ENCODE measurements around the gene ANKH. TPM values are rescaled to one million over a fixed set of nuclear protein-coding genes. Genes with fewer than 3 reads are reported as not detected.

The ANKH gene
- total RNA-seq, 1 experiment from 2014 or later = 53.2 TPM

DNA sequence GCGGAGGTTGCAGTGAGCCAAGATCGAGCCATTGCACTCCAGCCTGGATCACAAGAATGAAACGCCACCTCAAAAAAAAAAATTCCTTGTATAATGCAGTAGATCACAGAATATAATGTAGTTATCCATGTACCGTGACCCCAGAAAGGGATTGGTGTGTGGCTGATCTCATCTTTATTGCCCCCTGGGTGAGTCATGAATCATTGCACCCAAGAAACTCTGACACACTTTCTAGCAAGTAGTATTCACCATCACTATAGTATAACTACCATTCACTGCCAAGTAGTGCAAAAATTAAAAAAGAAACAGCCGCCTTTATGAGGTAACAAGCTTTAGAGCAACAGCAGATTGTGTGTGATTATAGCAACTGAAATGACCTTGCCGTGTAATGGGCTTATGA is 23.7 kb upstream of the ANKH start:
- intact Hi-C loops (cut with micrococcal nuclease; ENCODE audit: unreplicated experiment) = no loop called here
- CTCF ChIA-PET = no interaction called here
- no peak for DNase-seq
- no peak overlapping the region for H3K27ac Mint-ChIP-seq (ENCODE audit: unreplicated experiment)
- H3K36me3 Mint-ChIP-seq (ENCODE audit: insufficient read depth, unreplicated experiment) = no peaks in the 10 kb centered on the region
- BruUV-seq (replicated peaks) = no TSS peak
- no peaks in the 10 kb centered on the region for H3K27me3 Mint-ChIP-seq (ENCODE audit: unreplicated experiment)
- TF ChIP-seq, protein P1, sequence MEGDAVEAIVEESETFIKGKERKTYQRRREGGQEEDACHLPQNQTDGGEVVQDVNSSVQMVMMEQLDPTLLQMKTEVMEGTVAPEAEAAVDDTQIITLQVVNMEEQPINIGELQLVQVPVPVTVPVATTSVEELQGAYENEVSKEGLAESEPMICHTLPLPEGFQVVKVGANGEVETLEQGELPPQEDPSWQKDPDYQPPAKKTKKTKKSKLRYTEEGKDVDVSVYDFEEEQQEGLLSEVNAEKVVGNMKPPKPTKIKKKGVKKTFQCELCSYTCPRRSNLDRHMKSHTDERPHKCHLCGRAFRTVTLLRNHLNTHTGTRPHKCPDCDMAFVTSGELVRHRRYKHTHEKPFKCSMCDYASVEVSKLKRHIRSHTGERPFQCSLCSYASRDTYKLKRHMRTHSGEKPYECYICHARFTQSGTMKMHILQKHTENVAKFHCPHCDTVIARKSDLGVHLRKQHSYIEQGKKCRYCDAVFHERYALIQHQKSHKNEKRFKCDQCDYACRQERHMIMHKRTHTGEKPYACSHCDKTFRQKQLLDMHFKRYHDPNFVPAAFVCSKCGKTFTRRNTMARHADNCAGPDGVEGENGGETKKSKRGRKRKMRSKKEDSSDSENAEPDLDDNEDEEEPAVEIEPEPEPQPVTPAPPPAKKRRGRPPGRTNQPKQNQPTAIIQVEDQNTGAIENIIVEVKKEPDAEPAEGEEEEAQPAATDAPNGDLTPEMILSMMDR (IDR thresholded peaks at IDR 0.05; ENCODE audit: unreplicated experiment) = no peak
- no peak overlapping the region for H3K4me3 Mint-ChIP-seq (ENCODE audit: low read depth, unreplicated experiment)
- no peaks in the 10 kb centered on the region for H3K4me1 Mint-ChIP-seq (ENCODE audit: low read depth, unreplicated experiment)
- no peaks in the 10 kb centered on the region for H3K9me3 Mint-ChIP-seq (ENCODE audit: low read depth, unreplicated experiment)

DNA sequence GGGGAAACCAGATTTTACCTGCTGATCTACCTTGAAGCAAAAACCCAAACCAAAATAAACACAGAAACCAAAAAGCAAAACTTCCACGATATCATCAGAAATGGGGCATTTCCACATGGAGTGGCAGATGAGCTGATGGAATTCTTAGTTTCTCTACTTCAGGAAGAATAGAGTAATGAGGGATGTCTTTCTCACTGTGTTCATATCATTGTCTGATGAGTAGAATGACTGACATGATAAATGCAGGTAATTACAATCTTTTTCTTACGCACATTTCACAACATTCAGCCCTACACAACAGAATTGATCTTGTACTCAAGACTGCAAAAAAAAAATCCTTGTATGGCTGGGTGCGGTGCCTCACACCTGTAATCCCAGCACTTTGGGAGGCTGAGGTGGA is 23.2 kb upstream of the ANKH start:
- CTCF ChIA-PET = no interaction called here
- H3K9me3 Mint-ChIP-seq (ENCODE audit: low read depth, unreplicated experiment) = no peaks in the 10 kb centered on the region
- DNase-seq = no peak
- H3K36me3 Mint-ChIP-seq (ENCODE audit: insufficient read depth, unreplicated experiment) = no peaks in the 10 kb centered on the region
- H3K4me3 Mint-ChIP-seq (ENCODE audit: low read depth, unreplicated experiment) = no peak overlapping the region
- no peaks in the 10 kb centered on the region for H3K27me3 Mint-ChIP-seq (ENCODE audit: unreplicated experiment)
- TF ChIP-seq, protein P1 (IDR thresholded peaks at IDR 0.05; ENCODE audit: unreplicated experiment) = no peak
- H3K4me1 Mint-ChIP-seq (ENCODE audit: low read depth, unreplicated experiment) = no peaks in the 10 kb centered on the region
- no TSS peak for BruUV-seq (replicated peaks)
- no peak overlapping the region for H3K27ac Mint-ChIP-seq (ENCODE audit: unreplicated experiment)
- intact Hi-C loops (cut with micrococcal nuclease; ENCODE audit: unreplicated experiment) = no loop called here

DNA sequence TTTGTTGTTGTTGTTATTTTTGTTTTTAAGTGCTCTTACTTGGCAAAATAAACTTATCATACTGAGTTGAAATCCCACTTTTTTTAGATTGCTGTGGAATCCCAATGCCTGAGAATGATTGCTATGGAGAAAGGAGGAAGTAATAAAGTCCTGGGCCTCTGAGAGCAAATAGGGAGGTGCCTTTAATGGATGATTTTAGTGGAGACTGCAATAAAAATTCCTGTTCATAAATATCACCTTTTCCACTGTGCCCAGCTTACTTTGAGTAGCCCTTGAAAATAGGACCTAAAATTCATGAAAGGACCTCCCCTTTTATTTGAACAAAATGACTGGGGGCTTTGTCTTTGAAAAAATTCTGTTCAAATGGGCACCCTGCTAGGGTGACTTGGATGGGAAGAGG is 21.8 kb upstream of the ANKH start:
- Mint-ChIP-seq H3K4me3 (ENCODE audit: low read depth, unreplicated experiment) (no peak overlapping the region), H3K27ac (ENCODE audit: unreplicated experiment) (no peak overlapping the region), H3K4me1 (ENCODE audit: low read depth, unreplicated experiment) (no peaks in the 10 kb centered on the region), H3K9me3 (ENCODE audit: low read depth, unreplicated experiment) (no peaks in the 10 kb centered on the region), H3K27me3 (ENCODE audit: unreplicated experiment) (no peaks in the 10 kb centered on the region), H3K36me3 (ENCODE audit: insufficient read depth, unreplicated experiment) (no peaks in the 10 kb centered on the region)
- intact Hi-C loops (cut with micrococcal nuclease; ENCODE audit: unreplicated experiment) = no loop called here
- CTCF ChIA-PET = no interaction called here
- no TSS peak for BruUV-seq (replicated peaks)
- TF ChIP-seq, protein P1 (IDR thresholded peaks at IDR 0.05; ENCODE audit: unreplicated experiment) = no peak
- DNase-seq = no peak

DNA sequence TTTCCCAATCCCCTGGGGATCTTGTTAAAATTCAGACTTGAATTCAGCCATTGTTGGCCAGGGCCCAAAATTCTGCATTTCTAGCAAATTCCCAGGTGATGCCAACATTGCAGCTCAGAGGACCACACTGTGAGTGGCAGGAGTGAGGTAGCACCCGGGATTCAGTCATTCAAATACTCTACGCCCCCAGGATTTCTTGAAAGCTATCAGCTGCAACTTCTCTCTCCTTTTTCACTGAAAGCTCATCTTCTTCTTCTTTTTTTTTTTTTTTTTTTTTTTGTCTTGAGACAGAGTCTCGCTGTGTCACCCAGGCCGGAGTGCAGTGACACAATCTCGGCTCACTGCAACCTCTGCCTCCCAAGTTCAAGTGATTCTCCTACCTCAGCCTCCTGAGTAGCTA is 19.3 kb upstream of the ANKH start:
- BruUV-seq (replicated peaks) = no TSS peak
- no peak overlapping the region for H3K27ac Mint-ChIP-seq (ENCODE audit: unreplicated experiment)
- CTCF ChIA-PET = interaction anchor here (0.7 kb wide), 1 partner anchor 112 kb away, joined by 6 read pairs; no protein-coding TSS in a partner anchor
- no peak overlapping the region for H3K4me3 Mint-ChIP-seq (ENCODE audit: low read depth, unreplicated experiment)
- TF ChIP-seq, protein P1 (IDR thresholded peaks at IDR 0.05; ENCODE audit: unreplicated experiment) = no peak
- H3K9me3 Mint-ChIP-seq (ENCODE audit: low read depth, unreplicated experiment) = no peaks in the 10 kb centered on the region
- no peaks in the 10 kb centered on the region for H3K36me3 Mint-ChIP-seq (ENCODE audit: insufficient read depth, unreplicated experiment)
- no peaks in the 10 kb centered on the region for H3K4me1 Mint-ChIP-seq (ENCODE audit: low read depth, unreplicated experiment)
- H3K27me3 Mint-ChIP-seq (ENCODE audit: unreplicated experiment) = peaks cover under 1% of the 10 kb centered on the region
- intact Hi-C loops (cut with micrococcal nuclease; ENCODE audit: unreplicated experiment) = no loop called here
- no peak for DNase-seq
